Nephron progenitor cell (in vitro differentiated cells): ENCODE data around the gene NNMT.

Source experiments
- DNase-seq: peaks from one replicate; pipeline ENCODE4 v3.0.0; 2021
- H3K27ac Mint-ChIP-seq: 2 replicates; pipeline ENCODE4 v1.8.0; 2021; ENCODE audit warnings: mild to moderate bottlenecking, moderate library complexity, mixed read lengths
- H3K27me3 Mint-ChIP-seq: 2 replicates; pipeline ENCODE4 v1.8.0; 2021; ENCODE audit warnings: mild to moderate bottlenecking, low read depth, mixed read lengths; ENCODE audit not compliant: poor library complexity
- H3K36me3 Mint-ChIP-seq: 2 replicates; pipeline ENCODE4 v1.8.0; 2021; ENCODE audit warnings: low read depth, mixed read lengths
- H3K4me1 Mint-ChIP-seq: 2 replicates; pipeline ENCODE4 v1.8.0; 2021; ENCODE audit warnings: mixed read lengths
- H3K4me3 Mint-ChIP-seq: 2 replicates; pipeline ENCODE4 v1.8.0; 2021; ENCODE audit warnings: mild to moderate bottlenecking, moderate library complexity, mixed read lengths
- H3K9me3 Mint-ChIP-seq: 2 replicates; pipeline ENCODE4 v1.8.0; 2021; ENCODE audit warnings: mild to moderate bottlenecking, moderate library complexity, mixed read lengths
- TF ChIP-seq, protein P1 (sequence below): fragments of 200-600 bp; sonication (generic); IDR thresholded peaks from 2 replicates; pipeline ENCODE4 v1.5.0; 2021; ENCODE audit warnings: antibody characterized with exemption

Gene NNMT

DNA sequence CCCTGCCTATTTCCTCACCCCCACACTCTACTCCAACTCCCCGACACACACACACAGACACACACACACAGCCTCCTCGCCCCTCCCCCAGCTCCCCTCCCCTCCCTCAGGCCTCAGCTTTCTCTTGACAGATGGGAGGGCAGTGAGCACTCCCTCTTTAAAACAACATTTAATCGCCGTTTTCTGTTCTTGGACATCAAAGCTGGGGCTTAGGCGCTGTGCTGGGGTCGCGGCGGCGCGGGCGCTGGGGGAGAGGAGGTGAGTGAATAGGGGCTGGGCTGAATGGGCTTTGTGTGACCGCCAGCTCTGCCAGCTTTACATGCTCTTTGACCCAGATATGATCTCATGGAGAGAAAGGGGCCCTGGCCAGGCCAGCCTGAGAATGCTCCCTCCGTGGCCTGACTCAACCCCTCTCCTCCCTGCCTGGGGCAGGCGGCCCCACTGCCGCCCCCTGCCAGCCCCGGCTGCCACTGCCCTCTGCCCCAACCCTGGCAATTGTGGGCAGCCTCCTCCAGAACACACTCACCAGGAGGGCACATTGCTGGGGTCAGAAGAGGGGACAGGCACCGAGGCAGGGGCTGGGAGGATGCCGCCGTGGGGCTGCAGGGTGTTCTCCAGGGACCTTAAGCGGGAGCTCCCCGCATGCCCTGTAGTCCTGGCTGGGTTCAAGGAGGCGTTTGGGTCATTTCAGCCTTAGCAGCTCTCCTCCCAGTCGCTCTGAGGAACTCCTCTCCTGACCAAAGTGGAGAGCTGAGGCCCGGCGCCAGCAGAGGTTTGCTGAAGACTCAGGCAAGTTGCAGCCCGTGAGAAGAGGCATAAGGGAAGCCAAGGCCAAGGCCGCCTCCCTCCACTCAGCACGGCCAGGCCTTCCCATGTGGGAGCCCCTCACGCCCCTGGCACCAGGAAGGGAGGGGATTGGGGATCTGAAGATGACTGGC is 38.3 kb upstream of the NNMT start:
- Mint-ChIP-seq H3K4me3 (peak overlapping the region; percentile 1), H3K27ac (peak overlapping the region; percentile 0), H3K27me3 (no peaks in the 10 kb centered on the region), H3K4me1 (peaks cover 76% of the 10 kb centered on the region), H3K9me3 (no peaks in the 10 kb centered on the region), H3K36me3 (no peaks in the 10 kb centered on the region)
- peak; percentile 64 for DNase-seq
- TF ChIP-seq, protein P1, sequence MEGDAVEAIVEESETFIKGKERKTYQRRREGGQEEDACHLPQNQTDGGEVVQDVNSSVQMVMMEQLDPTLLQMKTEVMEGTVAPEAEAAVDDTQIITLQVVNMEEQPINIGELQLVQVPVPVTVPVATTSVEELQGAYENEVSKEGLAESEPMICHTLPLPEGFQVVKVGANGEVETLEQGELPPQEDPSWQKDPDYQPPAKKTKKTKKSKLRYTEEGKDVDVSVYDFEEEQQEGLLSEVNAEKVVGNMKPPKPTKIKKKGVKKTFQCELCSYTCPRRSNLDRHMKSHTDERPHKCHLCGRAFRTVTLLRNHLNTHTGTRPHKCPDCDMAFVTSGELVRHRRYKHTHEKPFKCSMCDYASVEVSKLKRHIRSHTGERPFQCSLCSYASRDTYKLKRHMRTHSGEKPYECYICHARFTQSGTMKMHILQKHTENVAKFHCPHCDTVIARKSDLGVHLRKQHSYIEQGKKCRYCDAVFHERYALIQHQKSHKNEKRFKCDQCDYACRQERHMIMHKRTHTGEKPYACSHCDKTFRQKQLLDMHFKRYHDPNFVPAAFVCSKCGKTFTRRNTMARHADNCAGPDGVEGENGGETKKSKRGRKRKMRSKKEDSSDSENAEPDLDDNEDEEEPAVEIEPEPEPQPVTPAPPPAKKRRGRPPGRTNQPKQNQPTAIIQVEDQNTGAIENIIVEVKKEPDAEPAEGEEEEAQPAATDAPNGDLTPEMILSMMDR, result peak; percentile 20

DNA sequence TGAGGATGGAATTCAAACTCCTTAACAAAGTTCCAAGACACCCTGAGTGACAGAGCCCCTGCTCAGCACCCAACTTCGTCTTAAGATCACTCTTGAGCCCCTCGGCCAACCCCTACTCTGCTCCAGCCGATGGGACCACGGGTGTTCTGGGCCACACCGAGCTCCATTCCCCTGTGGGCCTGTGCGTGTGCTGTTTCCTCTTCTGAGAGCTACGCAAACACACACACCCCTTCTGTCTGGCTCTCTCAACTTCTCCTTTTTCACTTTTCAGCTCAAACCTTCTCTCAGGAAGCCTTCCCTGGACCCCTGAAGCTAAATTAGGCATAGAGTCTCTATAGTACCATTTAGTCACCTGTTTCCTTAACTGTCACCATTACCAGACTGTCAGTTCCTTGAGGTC is 37.5 kb upstream of the NNMT start:
- DNase-seq, result no peak
- peak overlapping the region; percentile 33 for H3K4me3 Mint-ChIP-seq
- peak overlapping the region; percentile 49 for H3K27ac Mint-ChIP-seq
- no peaks in the 10 kb centered on the region for H3K9me3 Mint-ChIP-seq
- TF ChIP-seq, protein P1, result no peak
- no peaks in the 10 kb centered on the region for H3K36me3 Mint-ChIP-seq
- H3K4me1 Mint-ChIP-seq, result peaks cover 68% of the 10 kb centered on the region
- no peaks in the 10 kb centered on the region for H3K27me3 Mint-ChIP-seq

DNA sequence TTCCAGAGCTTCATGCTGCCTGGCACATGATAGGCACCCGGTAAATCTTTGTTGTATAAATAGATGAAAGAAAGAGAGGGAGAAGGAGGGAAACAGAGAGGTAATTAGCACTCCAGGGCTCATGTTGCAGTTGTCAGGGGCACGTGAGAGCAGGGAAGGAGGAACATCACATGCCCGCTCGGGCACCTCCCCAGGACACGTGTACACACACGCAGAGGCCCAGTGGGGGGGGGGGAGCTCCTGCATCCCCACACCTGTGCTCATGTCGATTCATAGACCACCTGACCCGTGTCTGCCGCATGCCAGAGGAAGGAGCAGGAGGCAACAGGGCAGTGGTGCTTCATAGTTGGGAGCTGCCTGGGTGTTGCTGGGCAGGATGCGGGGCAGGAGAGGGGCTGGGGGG is 37.1 kb upstream of the NNMT start:
- DNase-seq, result no peak
- H3K4me3 Mint-ChIP-seq, result peak overlapping the region; percentile 33
- peaks cover 64% of the 10 kb centered on the region for H3K4me1 Mint-ChIP-seq
- no peaks in the 10 kb centered on the region for H3K9me3 Mint-ChIP-seq
- TF ChIP-seq, protein P1, result no peak
- peak overlapping the region; percentile 49 for H3K27ac Mint-ChIP-seq
- H3K27me3 Mint-ChIP-seq, result no peaks in the 10 kb centered on the region
- no peaks in the 10 kb centered on the region for H3K36me3 Mint-ChIP-seq

DNA sequence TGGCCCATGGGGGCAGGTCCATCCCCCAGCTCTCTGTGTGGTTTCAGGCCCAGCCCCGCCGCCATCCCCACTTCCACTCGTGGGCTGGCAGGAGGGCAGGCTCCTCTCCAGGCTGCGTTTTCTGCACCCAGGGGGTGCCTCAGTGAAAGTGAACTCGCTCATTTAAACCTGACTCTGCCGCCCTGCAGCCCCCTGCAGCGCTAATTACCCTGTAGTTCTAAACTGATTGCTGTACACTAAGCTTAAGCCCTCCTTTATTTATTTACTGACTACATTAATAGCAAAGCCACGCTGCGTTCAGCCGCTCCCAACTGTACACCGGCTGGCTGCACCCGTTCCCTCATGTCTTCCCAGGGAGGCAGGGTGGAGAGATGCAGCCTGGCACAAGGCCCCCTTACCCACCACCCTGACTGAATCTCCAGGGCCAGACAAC is 36.6 kb upstream of the NNMT start:
- H3K4me1 Mint-ChIP-seq, result peaks cover 60% of the 10 kb centered on the region

DNA sequence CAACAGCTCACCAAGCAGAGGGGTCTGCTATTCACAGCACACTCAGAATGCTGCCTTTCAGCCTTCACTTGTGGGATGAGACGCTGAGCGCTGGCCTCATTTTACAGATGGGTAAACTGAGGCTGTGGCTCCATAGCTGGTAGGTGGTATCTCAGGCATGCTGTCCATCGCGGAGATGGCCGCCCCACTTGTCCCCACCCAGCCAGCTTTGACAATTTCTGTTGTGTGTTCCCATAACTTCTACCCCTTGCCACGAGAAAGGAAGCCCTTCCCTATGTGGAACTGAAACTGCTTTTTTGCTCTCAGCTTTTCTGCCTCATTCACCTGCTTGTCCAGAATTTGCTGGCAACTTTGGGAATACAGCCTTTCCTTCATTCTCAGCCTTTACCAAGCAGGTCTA is 36.1 kb upstream of the NNMT start:
- no peak for DNase-seq
- Mint-ChIP-seq H3K27ac (no peak overlapping the region), H3K4me3 (no peak overlapping the region), H3K9me3 (no peaks in the 10 kb centered on the region), H3K4me1 (peaks cover 55% of the 10 kb centered on the region), H3K36me3 (no peaks in the 10 kb centered on the region), H3K27me3 (no peaks in the 10 kb centered on the region)
- TF ChIP-seq, protein P1, result no peak

More for the DNA sequence above, 36.6 kb upstream of the NNMT start:
- Mint-ChIP-seq H3K27ac (no peak overlapping the region), H3K36me3 (no peaks in the 10 kb centered on the region), H3K27me3 (no peaks in the 10 kb centered on the region), H3K4me3 (peak overlapping the region; percentile 28), H3K9me3 (no peaks in the 10 kb centered on the region)
- TF ChIP-seq, protein P1, result no peak
- no peak for DNase-seq
